Muscle layer of colon (tissue), 2 donors: ENCODE data around the gene CSAG1.
"Not testable (repeated sequence)": the region's sequence is repeated elsewhere in the genome, so short reads cannot be mapped to it uniquely, and the experiment has no call there.

Experiments used
- H3K27ac ChIP-seq: one replicate; pipeline ENCODE4 v1.7.0; 2013; ENCODE audit warnings: low read depth, mild to moderate bottlenecking, low read length, moderate library complexity
- H3K27me3 ChIP-seq, 2 donors: one replicate each; pipeline ENCODE4 v1.7.0; 2013; ENCODE audit warnings: low read length in 2 of 2, mild to moderate bottlenecking in 2 of 2; ENCODE audit not compliant: insufficient read depth in 2 of 2, control insufficient read depth in 1 of 2
- H3K36me3 ChIP-seq: one replicate; pipeline ENCODE4 v1.7.0; 2013; ENCODE audit warnings: mild to moderate bottlenecking, low read length; ENCODE audit not compliant: insufficient read depth
- H3K4me1 ChIP-seq: one replicate; pipeline ENCODE4 v1.7.0; 2013; ENCODE audit warnings: mild to moderate bottlenecking, low read length; ENCODE audit not compliant: insufficient read depth
- H3K4me3 ChIP-seq, 2 donors: one replicate each; pipeline ENCODE4 v1.7.0; 2013; ENCODE audit warnings: low read length in 2 of 2, low read depth in 1 of 2, mild to moderate bottlenecking in 1 of 2, moderate library complexity in 1 of 2
- H3K9ac ChIP-seq: one replicate; pipeline ENCODE4 v1.7.0; 2013; ENCODE audit warnings: low read length
- H3K9me3 ChIP-seq: one replicate; pipeline ENCODE4 v1.7.0; 2013; ENCODE audit warnings: mild to moderate bottlenecking, low read length
- donor health status: abdominal sarcoma.
- donor health status: Adenocarcinoma of cecum.

CSAG1 gene

GRCh38 chrX:152735860-152736511 is 2.5 kb upstream of the CSAG1 start:
- H3K36me3 ChIP-seq: no peaks in the 10 kb centered on the region
- H3K4me1 ChIP-seq: no peaks in the 10 kb centered on the region
- no peak overlapping the region for H3K4me3 ChIP-seq
- H3K27ac ChIP-seq: no peak overlapping the region
- no peak overlapping the region for H3K9ac ChIP-seq
- H3K27me3 ChIP-seq: no peaks in the 10 kb centered on the region
- H3K9me3 ChIP-seq: no peaks in the 10 kb centered on the region

DNA sequence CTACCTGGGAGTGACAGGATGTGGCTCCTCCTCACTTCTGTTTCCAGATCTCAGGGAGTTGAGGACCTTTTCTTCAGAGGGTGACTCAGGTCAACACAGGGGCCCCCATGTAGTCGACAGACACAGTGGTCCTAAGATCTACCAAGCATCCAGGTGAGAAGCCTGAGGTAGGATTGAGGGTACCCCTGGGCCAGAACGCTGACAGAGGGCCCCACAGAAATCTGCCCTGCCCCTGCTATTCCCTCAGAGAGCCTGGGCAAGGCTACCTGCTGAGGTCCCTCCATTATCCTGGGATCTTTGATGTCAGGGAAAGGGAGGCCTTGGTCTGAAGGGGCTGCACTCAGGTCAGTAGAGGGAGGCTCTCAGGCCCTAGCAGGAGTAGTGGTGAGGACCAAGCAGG is 1.6 kb upstream of the CSAG1 start:
- no peak overlapping the region for H3K27ac ChIP-seq
- no peaks in the 10 kb centered on the region for H3K27me3 ChIP-seq
- no peaks in the 10 kb centered on the region for H3K36me3 ChIP-seq
- H3K4me3 ChIP-seq: no peak overlapping the region
- no peaks in the 10 kb centered on the region for H3K4me1 ChIP-seq
- no peaks in the 10 kb centered on the region for H3K9me3 ChIP-seq
- H3K9ac ChIP-seq: no peak overlapping the region

- not testable (repeated sequence) for H3K27me3 ChIP-seq, H3K4me1 ChIP-seq, H3K4me3 ChIP-seq, H3K36me3 ChIP-seq, H3K9me3 ChIP-seq, H3K9ac ChIP-seq, H3K27ac ChIP-seq
These were observed 780 bp upstream of the CSAG1 start for GRCh38 chrX:152734143-152734858.

- H3K4me3 ChIP-seq: no peak overlapping the region
- H3K27me3 ChIP-seq: no peaks in the 10 kb centered on the region
- H3K9ac ChIP-seq: no peak overlapping the region
- H3K27ac ChIP-seq: no peak overlapping the region
- no peaks in the 10 kb centered on the region for H3K36me3 ChIP-seq
- H3K4me1 ChIP-seq: no peaks in the 10 kb centered on the region
- H3K9me3 ChIP-seq: no peaks in the 10 kb centered on the region
These were observed 8.1 kb downstream of the CSAG1 start for GRCh38 chrX:152725409-152725808.

DNA sequence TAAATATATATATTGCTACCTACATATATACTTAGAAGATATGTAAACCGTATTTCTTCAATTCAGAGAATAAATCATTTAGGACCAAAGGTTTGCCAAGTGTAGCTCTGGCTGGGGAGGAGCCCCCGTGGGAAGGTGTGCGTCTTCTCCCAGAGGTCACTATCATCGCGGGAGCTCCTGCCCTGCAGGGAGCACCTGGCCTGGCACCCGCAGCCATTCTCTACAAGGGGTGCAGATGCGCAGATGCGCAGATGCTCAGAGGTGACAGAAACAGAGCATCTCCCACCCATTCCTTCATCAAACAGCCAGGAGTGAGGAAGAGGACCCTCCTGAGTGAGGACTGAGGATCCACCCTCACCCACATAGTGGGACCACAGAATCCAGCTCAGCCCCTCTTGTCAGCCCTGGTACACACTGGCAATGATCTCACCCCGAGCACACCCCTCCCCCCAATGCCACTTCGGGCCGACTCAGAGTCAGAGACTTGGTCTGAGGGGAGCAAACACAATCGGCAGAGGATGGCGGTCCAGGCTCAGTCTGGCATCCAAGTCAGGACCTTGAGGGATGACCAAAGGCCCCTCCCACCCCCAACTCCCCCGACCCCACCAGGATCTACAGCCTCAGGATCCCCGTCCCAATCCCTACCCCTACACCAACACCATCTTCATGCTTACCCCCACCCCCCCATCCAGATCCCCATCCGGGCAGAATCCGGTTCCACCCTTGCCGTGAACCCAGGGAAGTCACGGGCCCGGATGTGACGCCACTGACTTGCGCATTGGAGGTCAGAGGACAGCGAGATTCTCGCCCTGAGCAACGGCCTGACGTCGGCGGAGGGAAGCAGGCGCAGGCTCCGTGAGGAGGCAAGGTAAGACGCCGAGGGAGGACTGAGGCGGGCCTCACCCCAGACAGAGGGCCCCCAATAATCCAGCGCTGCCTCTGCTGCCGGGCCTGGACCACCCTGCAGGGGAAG is 19.4 kb downstream of the CSAG1 start, which contains the start of gene MAGEA2B:
TSS of gene MAGEA2B (plus strand) at position 814 of the 973 bp plus-strand sequence. CDS start 2,479 bp downstream, outside the sequence.
- not testable (repeated sequence) for H3K9me3 ChIP-seq

DNA sequence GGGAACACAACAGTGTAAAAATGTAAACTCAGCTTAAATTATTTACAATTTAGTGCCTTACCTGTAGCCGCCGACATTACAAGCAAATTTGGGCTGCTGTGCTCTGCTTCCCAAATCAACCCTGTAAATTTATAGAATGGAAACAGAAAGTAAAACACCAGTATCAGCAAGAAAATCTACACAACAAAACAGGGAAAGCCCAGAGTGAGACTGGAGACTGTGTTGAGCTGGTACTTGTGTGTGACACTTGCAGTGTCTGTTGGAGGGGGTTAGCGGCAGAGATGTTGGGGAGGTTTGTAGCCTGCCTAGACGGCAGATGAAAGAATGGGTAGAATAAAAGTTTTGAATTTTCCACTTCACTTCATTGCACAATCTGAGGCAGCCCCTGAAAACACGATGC is 20.3 kb downstream of the CSAG1 start:
- not testable (repeated sequence) for H3K4me3 ChIP-seq, H3K9ac ChIP-seq, H3K9me3 ChIP-seq, H3K4me1 ChIP-seq, H3K27me3 ChIP-seq, H3K27ac ChIP-seq, H3K36me3 ChIP-seq

More for the DNA sequence above, 19.4 kb downstream of the CSAG1 start, which contains the start of gene MAGEA2B:
- H3K4me3 ChIP-seq, H3K36me3 ChIP-seq, H3K27me3 ChIP-seq, H3K4me1 ChIP-seq, H3K27ac ChIP-seq, H3K9ac ChIP-seq: not testable (repeated sequence)

DNA sequence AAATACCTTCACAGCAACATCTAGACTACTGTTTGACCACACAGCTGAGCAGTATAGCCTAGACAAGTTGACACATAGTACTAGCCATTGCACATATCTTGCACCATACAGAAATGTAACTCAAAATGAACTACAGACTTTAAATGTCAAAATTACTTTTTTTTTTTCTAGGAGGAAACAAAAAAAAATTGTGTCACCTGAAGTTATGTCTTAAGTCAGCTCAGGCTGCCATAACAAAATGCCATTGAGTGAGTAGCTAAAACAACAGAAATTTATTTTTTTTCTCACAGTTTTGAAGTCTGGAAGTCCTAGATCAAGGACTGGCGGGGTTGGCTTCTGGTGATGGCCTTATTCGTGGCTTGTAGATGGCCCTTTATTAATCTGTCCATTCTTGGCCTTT is 24.3 kb downstream of the CSAG1 start, which contains the start of gene CSAG2:
TSS of gene CSAG2 (minus strand) at position 101 of the 400 bp plus-strand sequence. CDS start 161 bp downstream, outside the sequence.
- H3K4me3 ChIP-seq: not testable (repeated sequence)

GRCh38 chrX:152706500-152706899 is 27.0 kb downstream of the CSAG1 start:
- H3K4me1 ChIP-seq, H3K9ac ChIP-seq, H3K27ac ChIP-seq, H3K27me3 ChIP-seq, H3K9me3 ChIP-seq, H3K4me3 ChIP-seq, H3K36me3 ChIP-seq: not testable (repeated sequence)

More for the DNA sequence above, 24.3 kb downstream of the CSAG1 start, which contains the start of gene CSAG2:
- H3K27me3 ChIP-seq, H3K27ac ChIP-seq, H3K4me1 ChIP-seq, H3K36me3 ChIP-seq, H3K9me3 ChIP-seq, H3K9ac ChIP-seq: not testable (repeated sequence)

GRCh38 chrX:152700390-152700789 is 33.1 kb downstream of the CSAG1 start:
- not testable (repeated sequence) for H3K27ac ChIP-seq, H3K36me3 ChIP-seq, H3K27me3 ChIP-seq, H3K4me1 ChIP-seq, H3K4me3 ChIP-seq, H3K9ac ChIP-seq, H3K9me3 ChIP-seq

GRCh38 chrX:152697952-152698931 is 35.3 kb downstream of the CSAG1 start, which contains the start of gene MAGEA3:
Gene MAGEA3 (plus strand): TSS chrX:152698794. CDS start chrX:152700833, 2,039 bp downstream.
- not testable (repeated sequence) for H3K4me3 ChIP-seq, H3K27ac ChIP-seq, H3K36me3 ChIP-seq, H3K9ac ChIP-seq, H3K9me3 ChIP-seq, H3K27me3 ChIP-seq, H3K4me1 ChIP-seq
